GM23248 (cell line): Measurements from ENCODE around the gene FOXL1. TPM values are rescaled to one million over a fixed set of nuclear protein-coding genes. Genes with fewer than 3 reads are reported as not detected.

Experiments used
- DNase-seq: peaks from one replicate; pipeline ENCODE4 v3.0.0-alpha.2; 2015
- H2AFZ ChIP-seq: fragments of 200-600 bp; sonication (generic); 2 replicates; pipeline ENCODE4 v1.6.1; 2016; ENCODE audit warnings: antibody characterized with exemption
- H3F3A ChIP-seq: fragments of 200-600 bp; sonication (generic); 2 replicates; pipeline ENCODE4 v1.6.1; 2016; ENCODE audit warnings: mild to moderate bottlenecking, antibody characterized with exemption, mixed run types; ENCODE audit not compliant: insufficient read depth
- H3K27ac ChIP-seq: fragments of 200-600 bp; sonication (generic); 2 replicates; pipeline ENCODE4 v1.5.1; 2016; ENCODE audit warnings: mild to moderate bottlenecking
- H3K27me3 ChIP-seq: fragments of 200-600 bp; sonication (generic); replicated peaks from 2 replicates; pipeline ENCODE4 v1.6.1; 2016; ENCODE audit warnings: mild to moderate bottlenecking; ENCODE audit not compliant: insufficient read depth
- H3K36me3 ChIP-seq: fragments of 200-600 bp; sonication (generic); 2 replicates; pipeline ENCODE4 v1.6.1; 2016; ENCODE audit warnings: low read depth, mild to moderate bottlenecking
- H3K4me1 ChIP-seq: fragments of 200-600 bp; sonication (generic); 2 replicates; pipeline ENCODE4 v1.6.1; 2016; ENCODE audit warnings: mild to moderate bottlenecking; ENCODE audit not compliant: insufficient read depth
- H3K4me2 ChIP-seq: fragments of 200-600 bp; sonication (generic); one replicate; pipeline ENCODE4 v1.6.1; 2016; ENCODE audit warnings: mild to moderate bottlenecking; ENCODE audit not compliant: unreplicated experiment
- H3K4me3 ChIP-seq: fragments of 200-600 bp; sonication (generic); 2 replicates; pipeline ENCODE4 v1.5.1; 2016; ENCODE audit warnings: mild to moderate bottlenecking
- H3K79me2 ChIP-seq: fragments of 200-600 bp; sonication (generic); 2 replicates; pipeline ENCODE4 v1.6.1; 2016; ENCODE audit warnings: mild to moderate bottlenecking; ENCODE audit not compliant: insufficient read depth
- H3K9ac ChIP-seq: fragments of 200-600 bp; sonication (generic); 2 replicates; pipeline ENCODE4 v1.6.1; 2016; ENCODE audit warnings: mild to moderate bottlenecking
- H3K9me2 ChIP-seq: fragments of 200-600 bp; sonication (generic); 2 replicates; pipeline ENCODE4 v1.6.1; 2016; ENCODE audit warnings: mixed run types, mild to moderate bottlenecking, moderate library complexity; ENCODE audit not compliant: insufficient read depth
- H3K9me3 ChIP-seq: fragments of 200-600 bp; sonication (generic); one replicate; pipeline ENCODE4 v1.6.1; 2017; ENCODE audit warnings: low read depth
- H4K20me1 ChIP-seq: fragments of 200-600 bp; sonication (generic); 2 replicates; pipeline ENCODE4 v1.6.0; 2016; ENCODE audit not compliant: insufficient read depth
- EZH2 ChIP-seq: fragments of 200-600 bp; sonication (generic); IDR thresholded peaks from 2 replicates; pipeline ENCODE4 v1.6.1; 2018; ENCODE audit warnings: antibody characterized with exemption, mild to moderate bottlenecking; ENCODE audit not compliant: insufficient read depth, poor library complexity, severe bottlenecking
- EZH2phosphoT487 ChIP-seq: fragments of 200-600 bp; sonication (generic); IDR thresholded peaks from 2 replicates; pipeline ENCODE4 v1.6.1; 2018; ENCODE audit warnings: antibody characterized with exemption, moderate library complexity, mild to moderate bottlenecking, low read depth; ENCODE audit not compliant: insufficient read depth
- WGBS, 2 experiments: methylation state at CpG; one replicate each; pipeline ENCODE4 v1.1.6; 2015 to 2017; ENCODE audit warnings: low lambda C conversion rate in 2 of 2, low coverage in 1 of 2; ENCODE audit errors: missing lambda C conversion rate in 2 of 2; 5-methylcytosine and 5-hydroxymethylcytosine counted together
- in situ Hi-C: fragments of 300-500 bp; cut with MboI; formaldehyde crosslinking; loops from 2 replicates; pipeline ENCODE4 v1.15.0; 2020
- polyA plus RNA-seq: library from polyadenylated mRNA; unstranded; fragments of >200 nt; fragmentation: Nextera tagmentation; extraction: Ambion mirVana; gene quantifications from 2 replicates; pipeline ENCODE4 v1.2.1, GENCODE V29; 2016
- total RNA-seq: library from RNA; depleted of rRNA; stranded (reverse); fragments of >200 nt; shearing (Covaris generic); gene quantifications from 2 replicates; pipeline ENCODE4 v1.2.3, GENCODE V29; 2014; rRNA removed

FOXL1 gene
- total RNA-seq (13.0 and 14.5 TPM in 2 replicates), polyA plus RNA-seq (4.7 and 4.9 TPM in 2 replicates)

GRCh38 chr16:86578061-86578599, at the start of gene FOXL1:
Gene FOXL1, plus strand, starts transcription at chr16:86578549. Its CDS starts 175 bp downstream, at chr16:86578724.
- Histone ChIP-seq H3K27me3 (no peaks in the 10 kb centered on the region), H3K9me3 (no peaks in the 10 kb centered on the region), H4K20me1 (no peaks in the 10 kb centered on the region), H3K4me3 (peak within 1 kb of the TSS; percentile 81), H3K9me2 (no peaks in the 10 kb centered on the region), H3K4me2 (peak within 1 kb of the TSS; percentile 99), H2AFZ (peak within 1 kb of the TSS; percentile 56), H3K9ac (peak within 1 kb of the TSS; percentile 84), H3K27ac (peak within 1 kb of the TSS; percentile 86), H3K4me1 (peaks cover 47% of the 10 kb centered on the region), H3K36me3 (no peaks in the 10 kb centered on the region), H3F3A (peaks cover 36% of the 10 kb centered on the region), H3K79me2 (peaks cover 67% of the 10 kb centered on the region)
- in situ Hi-C loops, result no loop called here
- WGBS, 2 experiments, result 12 to 18% methylated on average over 13 of the region's 13 CpGs
- TF ChIP-seq EZH2phosphoT487 (no peak), EZH2 (no peak)
- peak; percentile 78 for DNase-seq

GRCh38 chr16:86529160-86529559, 49.2 kb upstream of the FOXL1 start:
- no peak overlapping the region for H3K27ac ChIP-seq
- H3K9me2 ChIP-seq, result no peaks in the 10 kb centered on the region
- H3K79me2 ChIP-seq, result no peaks in the 10 kb centered on the region
- H3K4me1 ChIP-seq, result no peaks in the 10 kb centered on the region
- H3K9me3 ChIP-seq, result no peaks in the 10 kb centered on the region
- H4K20me1 ChIP-seq, result no peaks in the 10 kb centered on the region
- H3K4me2 ChIP-seq, result no peak overlapping the region
- no peak overlapping the region for H2AFZ ChIP-seq
- in situ Hi-C loops, result no loop called here
- H3F3A ChIP-seq, result no peaks in the 10 kb centered on the region
- H3K27me3 ChIP-seq, result peaks cover 8% of the 10 kb centered on the region
- no peak for TF ChIP-seq EZH2
- no peak for TF ChIP-seq EZH2phosphoT487
- H3K9ac ChIP-seq, result no peak overlapping the region
- H3K4me3 ChIP-seq, result no peak overlapping the region
- peak; percentile 37 for DNase-seq
- no peaks in the 10 kb centered on the region for H3K36me3 ChIP-seq
- 86 to 90% methylated on average over 8 of the region's 8 CpGs for WGBS, 2 experiments

- in situ Hi-C loops, result no loop called here
- DNase-seq, result no peak
These were observed 47.8 kb upstream of the FOXL1 start for GRCh38 chr16:86530251-86531190.

GRCh38 chr16:86531191-86531545, 47.2 kb upstream of the FOXL1 start:
- Histone ChIP-seq H3F3A (no peaks in the 10 kb centered on the region), H3K27ac (no peak overlapping the region), H3K4me1 (no peaks in the 10 kb centered on the region), H3K9ac (no peak overlapping the region), H3K27me3 (no peaks in the 10 kb centered on the region), H3K4me3 (no peak overlapping the region), H3K9me3 (no peaks in the 10 kb centered on the region), H4K20me1 (no peaks in the 10 kb centered on the region), H3K36me3 (no peaks in the 10 kb centered on the region), H3K4me2 (no peak overlapping the region), H3K79me2 (no peaks in the 10 kb centered on the region), H2AFZ (no peak overlapping the region), H3K9me2 (no peaks in the 10 kb centered on the region)
- no peak for DNase-seq
- in situ Hi-C loops, result no loop called here
- 82 to 83% methylated on average over 5 to 7 of the region's 7 CpGs for WGBS, 2 experiments
- TF ChIP-seq EZH2 (no peak), EZH2phosphoT487 (no peak)

More at GRCh38 chr16:86530251-86531190, 47.8 kb upstream of the FOXL1 start:
- no peak for TF ChIP-seq EZH2phosphoT487
- TF ChIP-seq EZH2, result no peak
- Histone ChIP-seq H3K36me3 (no peaks in the 10 kb centered on the region), H3K9ac (no peak overlapping the region), H3K9me2 (no peaks in the 10 kb centered on the region), H3K27me3 (no peaks in the 10 kb centered on the region; the same call in 1 of the 2 replicates), H3K4me3 (no peak overlapping the region), H3K4me2 (no peak overlapping the region), H3K27ac (no peak overlapping the region), H3K79me2 (no peaks in the 10 kb centered on the region), H3K4me1 (no peaks in the 10 kb centered on the region), H4K20me1 (no peaks in the 10 kb centered on the region), H3F3A (no peaks in the 10 kb centered on the region), H3K9me3 (no peaks in the 10 kb centered on the region), H2AFZ (no peak overlapping the region)
- 94 to 96% methylated on average over 31 of the region's 31 CpGs for WGBS, 2 experiments
